B cell (primary cell): ENCODE data around the gene TDRD12.

ENCODE experiments used
- EZH2 ChIP-seq: IDR thresholded peaks from 2 replicates; pipeline ENCODE4 v1.6.1; 2012; ENCODE audit warnings: borderline replicate concordance, low read depth, mild to moderate bottlenecking, moderate library complexity, low read length; ENCODE audit not compliant: insufficient read depth, poor library complexity, severe bottlenecking
- TF ChIP-seq, protein P1 (sequence below): fragments of 200-600 bp; IDR thresholded peaks from one replicate; pipeline ENCODE4 v1.8.0; 2022; ENCODE audit warnings: antibody characterized with exemption, mild to moderate bottlenecking

DNA sequence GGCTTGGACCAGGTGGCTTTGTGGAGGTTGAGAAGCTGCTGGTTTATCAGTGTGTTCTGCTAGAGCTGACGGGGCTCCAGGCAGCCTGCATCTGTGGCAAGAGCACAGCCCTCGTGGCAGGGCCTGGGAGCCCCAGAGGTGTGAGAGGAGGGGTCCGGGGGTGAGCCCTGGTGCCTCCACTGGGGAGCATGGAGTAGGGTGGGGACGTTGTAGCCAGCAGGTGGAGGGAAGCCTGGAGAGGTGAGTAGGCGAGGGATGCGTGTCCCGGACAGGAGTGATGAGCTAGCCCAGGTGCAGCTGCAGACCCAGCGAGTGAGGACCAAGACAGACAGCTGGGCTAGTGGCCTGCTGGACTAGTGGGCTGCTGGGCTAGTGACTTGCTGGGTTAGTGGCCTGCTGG is 99.0 kb downstream of the TDRD12 start:
- TF ChIP-seq, protein P1, sequence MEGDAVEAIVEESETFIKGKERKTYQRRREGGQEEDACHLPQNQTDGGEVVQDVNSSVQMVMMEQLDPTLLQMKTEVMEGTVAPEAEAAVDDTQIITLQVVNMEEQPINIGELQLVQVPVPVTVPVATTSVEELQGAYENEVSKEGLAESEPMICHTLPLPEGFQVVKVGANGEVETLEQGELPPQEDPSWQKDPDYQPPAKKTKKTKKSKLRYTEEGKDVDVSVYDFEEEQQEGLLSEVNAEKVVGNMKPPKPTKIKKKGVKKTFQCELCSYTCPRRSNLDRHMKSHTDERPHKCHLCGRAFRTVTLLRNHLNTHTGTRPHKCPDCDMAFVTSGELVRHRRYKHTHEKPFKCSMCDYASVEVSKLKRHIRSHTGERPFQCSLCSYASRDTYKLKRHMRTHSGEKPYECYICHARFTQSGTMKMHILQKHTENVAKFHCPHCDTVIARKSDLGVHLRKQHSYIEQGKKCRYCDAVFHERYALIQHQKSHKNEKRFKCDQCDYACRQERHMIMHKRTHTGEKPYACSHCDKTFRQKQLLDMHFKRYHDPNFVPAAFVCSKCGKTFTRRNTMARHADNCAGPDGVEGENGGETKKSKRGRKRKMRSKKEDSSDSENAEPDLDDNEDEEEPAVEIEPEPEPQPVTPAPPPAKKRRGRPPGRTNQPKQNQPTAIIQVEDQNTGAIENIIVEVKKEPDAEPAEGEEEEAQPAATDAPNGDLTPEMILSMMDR: no peak
- no peak for TF ChIP-seq EZH2
